Bronchial epithelial cell (primary cell): Measurements from ENCODE around the gene MBNL3. TPM values are rescaled to one million over a fixed set of nuclear protein-coding genes. Genes with fewer than 3 reads are reported as not detected.

Experiments
- DNase-seq: peaks from one replicate; pipeline ENCODE4 v3.0.0-alpha.2; 2010; ENCODE audit warnings: low read depth
- FAIRE-seq: peaks from 2 replicates; lab custom pipeline; 2011; peaks lifted over from hg19 to GRCh38; lab: Jason Lieb, UNC
- H3K27me3 ChIP-seq: 2 replicates; pipeline ENCODE4 v1.5.1; 2011; ENCODE audit warnings: low read length; ENCODE audit not compliant: control insufficient read depth, insufficient read depth
- H3K36me3 ChIP-seq: 2 replicates; pipeline ENCODE4 v1.5.1; 2011; ENCODE audit warnings: low read length; ENCODE audit not compliant: control insufficient read depth, insufficient read depth
- H3K4me3 ChIP-seq: 2 replicates; pipeline ENCODE4 v1.5.1; 2011; ENCODE audit warnings: mild to moderate bottlenecking, low read depth, low read length, control low read depth
- total RNA-seq: library from RNA; depleted of rRNA; stranded (reverse); fragments of >200 nt; gene quantifications from 2 replicates; pipeline ENCODE4 v1.2.1, GENCODE V29; 2014
- TF ChIP-seq, protein P1 (sequence below): IDR thresholded peaks from 2 replicates; pipeline ENCODE4 v1.5.1; 2011; ENCODE audit warnings: mild to moderate bottlenecking, moderate library complexity, low read length, control low read depth, inconsistent platforms; ENCODE audit not compliant: insufficient read depth, severe bottlenecking

Gene MBNL3
- total RNA-seq, 1 donor from 2014 or later, result 3.7 TPM

DNA sequence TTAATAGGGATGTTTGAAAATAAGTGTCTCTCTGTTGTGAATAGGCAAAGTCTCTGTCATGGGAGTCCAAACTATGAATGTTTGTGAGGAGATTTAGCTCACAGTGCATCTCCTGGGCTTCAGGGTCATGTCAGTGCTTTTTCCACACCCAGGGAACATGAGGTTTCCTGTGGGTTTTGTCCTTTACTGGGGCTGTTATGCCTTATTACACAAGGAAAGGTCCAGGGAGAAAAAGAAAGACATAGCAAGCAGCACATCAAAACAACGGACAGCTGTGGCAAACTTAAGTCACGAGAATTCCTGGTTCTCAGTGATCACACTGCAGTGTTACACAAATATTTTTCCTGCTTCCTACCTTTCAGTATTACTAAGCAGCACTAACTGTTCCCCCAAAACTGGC lies 99.4 kb downstream of the MBNL3 start:
- H3K4me3 ChIP-seq, result no peak overlapping the region
- FAIRE-seq (no peak), DNase-seq (no peak)
- no peaks in the 10 kb centered on the region for H3K36me3 ChIP-seq
- H3K27me3 ChIP-seq, result no peaks in the 10 kb centered on the region
- TF ChIP-seq, protein P1, sequence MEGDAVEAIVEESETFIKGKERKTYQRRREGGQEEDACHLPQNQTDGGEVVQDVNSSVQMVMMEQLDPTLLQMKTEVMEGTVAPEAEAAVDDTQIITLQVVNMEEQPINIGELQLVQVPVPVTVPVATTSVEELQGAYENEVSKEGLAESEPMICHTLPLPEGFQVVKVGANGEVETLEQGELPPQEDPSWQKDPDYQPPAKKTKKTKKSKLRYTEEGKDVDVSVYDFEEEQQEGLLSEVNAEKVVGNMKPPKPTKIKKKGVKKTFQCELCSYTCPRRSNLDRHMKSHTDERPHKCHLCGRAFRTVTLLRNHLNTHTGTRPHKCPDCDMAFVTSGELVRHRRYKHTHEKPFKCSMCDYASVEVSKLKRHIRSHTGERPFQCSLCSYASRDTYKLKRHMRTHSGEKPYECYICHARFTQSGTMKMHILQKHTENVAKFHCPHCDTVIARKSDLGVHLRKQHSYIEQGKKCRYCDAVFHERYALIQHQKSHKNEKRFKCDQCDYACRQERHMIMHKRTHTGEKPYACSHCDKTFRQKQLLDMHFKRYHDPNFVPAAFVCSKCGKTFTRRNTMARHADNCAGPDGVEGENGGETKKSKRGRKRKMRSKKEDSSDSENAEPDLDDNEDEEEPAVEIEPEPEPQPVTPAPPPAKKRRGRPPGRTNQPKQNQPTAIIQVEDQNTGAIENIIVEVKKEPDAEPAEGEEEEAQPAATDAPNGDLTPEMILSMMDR, result no peak

DNA sequence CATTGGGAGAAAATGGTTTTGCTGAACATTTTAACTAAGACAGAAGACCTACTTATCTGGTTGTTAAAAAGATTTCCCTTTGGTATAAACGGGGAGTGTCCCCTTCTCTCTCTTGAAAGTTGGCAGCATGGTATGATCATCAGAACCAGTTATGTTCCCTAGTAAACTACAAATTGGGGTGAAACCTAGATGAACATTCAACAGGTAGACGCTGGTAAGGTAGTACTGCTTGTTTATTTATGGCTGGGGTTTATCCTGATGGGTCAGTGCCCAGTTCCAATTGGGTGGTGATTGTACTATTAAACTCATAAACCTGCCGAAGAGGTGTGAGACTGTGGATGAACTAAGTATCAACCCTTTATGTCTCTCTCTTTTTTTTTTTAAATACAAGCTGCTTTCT lies 100.5 kb downstream of the MBNL3 start:
- FAIRE-seq, result no peak
- Histone ChIP-seq H3K27me3 (no peaks in the 10 kb centered on the region), H3K4me3 (no peak overlapping the region), H3K36me3 (no peaks in the 10 kb centered on the region)
- no peak for DNase-seq
- TF ChIP-seq, protein P1, result no peak

DNA sequence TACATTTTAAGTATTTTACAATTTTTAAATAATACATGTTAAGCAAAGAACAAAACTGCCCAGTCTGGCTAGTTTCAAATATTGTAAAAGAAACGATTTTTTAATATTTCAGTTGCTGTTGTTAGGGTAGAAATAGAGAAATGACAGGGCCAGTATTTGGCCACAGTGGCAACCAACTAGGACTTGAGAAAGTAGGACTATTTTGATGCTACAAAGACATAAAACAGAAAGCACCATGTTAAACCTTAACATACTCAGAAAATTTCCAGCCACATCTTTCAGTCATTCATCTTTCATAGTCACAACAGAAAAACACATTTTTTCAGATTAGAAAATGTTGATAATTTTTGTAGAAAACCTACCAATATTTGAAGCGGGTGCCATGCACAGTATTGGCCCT lies 104.5 kb downstream of the MBNL3 start:
- Histone ChIP-seq H3K4me3 (no peak overlapping the region), H3K27me3 (no peaks in the 10 kb centered on the region), H3K36me3 (no peaks in the 10 kb centered on the region)
- DNase-seq, result no peak
- no peak for FAIRE-seq
- TF ChIP-seq, protein P1, result no peak

DNA sequence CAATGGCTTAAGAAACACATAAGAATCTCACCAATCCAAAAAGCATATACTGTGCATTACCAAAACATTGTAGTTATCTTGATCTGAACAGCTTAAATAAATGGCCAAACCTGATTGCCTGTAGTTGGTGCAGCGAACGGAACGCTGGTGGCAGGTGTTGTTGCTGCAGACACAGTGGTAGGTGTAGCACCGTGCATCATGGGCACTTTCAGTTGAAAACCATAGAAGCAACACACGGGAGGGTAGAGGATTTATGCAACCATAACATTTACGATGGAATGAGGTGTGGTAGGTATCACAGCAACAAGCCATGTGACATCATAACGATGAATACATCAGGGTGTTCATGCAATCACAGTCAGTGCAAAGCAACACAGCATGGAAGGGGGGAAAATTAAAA lies 106.8 kb downstream of the MBNL3 start:
- no peak overlapping the region for H3K4me3 ChIP-seq
- H3K36me3 ChIP-seq, result no peaks in the 10 kb centered on the region
- TF ChIP-seq, protein P1, result no peak
- H3K27me3 ChIP-seq, result no peaks in the 10 kb centered on the region
- FAIRE-seq, result no peak
- no peak for DNase-seq

DNA sequence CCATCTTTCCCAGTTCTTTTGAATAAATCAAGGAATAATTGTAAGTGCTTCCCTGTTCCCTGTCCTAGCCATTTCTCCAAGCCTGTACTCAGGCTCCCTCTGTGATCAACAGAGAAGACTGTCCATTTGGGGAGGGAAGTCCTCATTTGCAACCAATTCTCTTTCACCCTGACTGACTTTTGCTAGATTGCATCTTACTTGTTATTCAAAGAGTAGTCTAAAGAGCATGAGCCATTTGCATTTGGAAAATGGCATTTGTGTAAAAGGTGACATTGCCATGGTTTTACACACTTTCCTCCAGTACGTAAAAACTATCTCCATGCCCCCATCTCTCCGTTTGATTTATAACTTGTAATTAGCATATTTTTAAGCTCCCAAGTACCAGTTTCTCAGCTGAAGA lies 110.6 kb downstream of the MBNL3 start:
- Histone ChIP-seq H3K27me3 (no peaks in the 10 kb centered on the region), H3K4me3 (no peak overlapping the region), H3K36me3 (no peaks in the 10 kb centered on the region)
- DNase-seq (no peak), FAIRE-seq (no peak)
- TF ChIP-seq, protein P1, result no peak

DNA sequence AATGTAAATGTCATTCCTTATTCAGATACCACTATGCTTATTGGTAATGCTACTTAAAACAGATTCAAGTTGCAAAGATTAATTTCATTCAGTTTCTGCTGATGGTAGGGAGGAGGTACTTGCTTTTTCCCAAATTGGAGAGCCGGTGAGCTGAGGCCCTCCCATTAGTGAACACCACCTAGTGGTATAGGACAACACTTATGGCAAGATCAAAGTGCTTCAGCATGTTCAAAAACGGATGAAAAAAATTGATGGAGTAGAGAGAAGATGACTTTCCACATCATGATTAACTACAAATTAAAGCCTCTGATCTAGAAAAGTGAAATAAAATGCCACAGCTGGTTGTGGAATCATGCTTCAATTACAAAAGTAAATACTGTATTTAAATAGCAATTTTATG lies 112.9 kb downstream of the MBNL3 start:
- TF ChIP-seq, protein P1, result peak; percentile 6
- no peaks in the 10 kb centered on the region for H3K36me3 ChIP-seq
- FAIRE-seq (no peak), DNase-seq (peak; percentile 10)
- no peak overlapping the region for H3K4me3 ChIP-seq
- no peaks in the 10 kb centered on the region for H3K27me3 ChIP-seq
